HG02623 (cell line): ENCODE data around the gene TMC2.
"Not testable (repeated sequence)": the region's sequence is repeated elsewhere in the genome, so short reads cannot be mapped to it uniquely, and the experiment has no call there.

Experiments
- ATAC-seq: cut with Tn5 transposase; IDR thresholded peaks from one replicate; pipeline ENCODE4 v1.9.1; 2021; ENCODE audit warnings: moderate library complexity; ENCODE audit not compliant: unreplicated experiment

Gene TMC2

DNA sequence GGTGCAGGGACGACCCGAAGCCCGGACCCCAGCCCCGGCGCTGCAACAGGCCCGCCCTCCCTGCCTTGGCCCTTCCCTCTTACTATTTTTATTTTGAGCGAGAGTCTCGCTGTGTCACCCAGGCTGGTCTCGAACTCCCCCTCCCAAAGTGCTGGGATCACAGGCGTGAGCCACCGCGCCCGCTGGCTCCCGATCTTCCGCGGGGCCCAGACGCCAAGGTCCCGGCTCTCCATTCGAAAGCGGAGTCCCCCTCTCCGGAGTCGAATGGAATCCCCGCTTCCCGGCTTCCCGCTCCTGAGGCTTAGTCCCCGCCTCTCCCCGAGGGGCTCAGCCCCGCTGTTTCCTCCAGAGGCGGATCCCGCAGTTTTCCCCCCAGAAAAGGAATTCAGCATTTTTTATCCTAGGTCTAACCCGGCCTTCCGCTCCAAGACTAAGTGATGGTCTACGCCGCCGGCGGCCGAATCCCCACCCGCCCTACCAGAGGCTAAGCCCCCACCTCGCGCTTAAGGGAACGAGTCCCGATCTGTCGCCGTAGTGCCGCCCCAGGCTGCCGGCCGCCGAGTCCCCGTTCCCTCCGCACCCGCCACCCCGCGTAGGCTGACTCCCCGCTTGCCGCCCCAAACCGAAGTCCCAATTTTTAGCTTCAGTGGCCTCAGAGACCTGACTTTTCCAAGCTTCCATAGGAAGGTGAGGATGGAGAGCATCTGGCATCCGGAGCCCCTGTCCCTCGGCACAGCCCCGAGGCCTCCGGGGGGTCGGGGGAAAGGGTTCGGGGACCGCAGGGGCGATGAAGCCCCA is 11.5 kb upstream of the TMC2 start:
- no peak for ATAC-seq

DNA sequence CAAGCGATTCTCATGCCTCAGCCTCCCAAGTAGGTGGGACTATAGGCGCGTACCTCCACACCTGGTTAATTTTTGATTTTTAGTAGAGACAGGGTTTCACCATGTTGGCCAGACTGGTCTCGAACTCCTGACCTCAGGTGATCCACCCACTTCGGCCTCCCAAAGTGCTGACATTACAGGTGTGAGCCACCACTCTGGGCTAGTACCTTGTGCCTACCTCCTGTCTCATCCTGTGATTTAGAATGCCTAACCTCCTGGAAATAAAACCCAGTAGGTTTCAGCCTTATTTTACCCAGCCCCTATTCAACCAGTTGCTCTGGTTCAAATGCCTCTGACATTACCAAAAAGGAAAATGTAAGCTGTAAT is 10.2 kb upstream of the TMC2 start:
- not testable (repeated sequence) for ATAC-seq

DNA sequence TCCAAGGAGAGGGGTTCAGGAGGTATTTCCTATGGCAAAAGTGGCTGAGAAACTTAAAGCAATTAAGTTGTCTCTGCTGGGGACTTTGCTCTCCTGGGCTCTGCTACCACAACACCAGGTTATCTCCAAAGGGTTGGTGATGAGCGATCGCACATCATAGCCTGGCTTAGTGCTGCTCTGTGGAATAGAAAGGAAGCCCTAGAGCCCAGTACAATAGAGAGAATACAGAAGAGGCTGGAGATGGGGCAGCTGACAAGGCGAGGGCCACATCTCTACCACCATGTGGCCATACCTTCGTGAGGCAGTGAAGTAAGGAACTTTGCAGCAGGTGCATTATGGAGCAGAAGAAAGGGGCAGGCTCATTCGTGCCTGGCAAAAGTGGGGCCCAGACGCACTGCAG is 8.6 kb upstream of the TMC2 start:
- no peak for ATAC-seq

DNA sequence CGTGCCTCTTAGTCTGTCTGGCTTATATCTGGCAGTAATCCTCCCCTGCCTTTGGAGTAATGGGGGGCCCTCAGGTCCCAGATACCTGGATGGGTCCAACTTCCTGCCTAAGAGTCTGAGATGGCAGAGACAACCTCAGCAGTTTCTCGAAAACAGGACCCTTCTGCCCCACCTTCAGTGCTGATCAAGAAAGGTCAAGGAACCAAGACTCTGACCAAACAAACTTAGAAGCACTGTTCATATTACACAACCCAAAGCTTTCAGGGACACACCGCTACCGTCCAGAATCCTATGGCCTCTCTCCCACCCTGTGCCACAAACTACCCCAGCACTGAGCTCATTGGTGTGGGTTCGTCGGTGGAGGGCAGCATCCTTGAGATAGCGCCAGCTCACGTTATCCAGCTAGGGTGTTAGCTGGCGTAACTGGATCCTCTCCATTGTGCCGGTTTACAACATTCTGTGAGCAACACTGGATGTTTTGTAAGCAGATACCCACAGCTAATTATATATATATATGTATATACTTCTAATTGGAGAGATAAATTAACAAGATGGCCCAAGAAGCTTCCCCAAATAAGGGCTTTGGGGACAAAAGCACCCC is 7.6 kb upstream of the TMC2 start:
- no peak for ATAC-seq

GRCh38 chr20:2533118-2533517 is 3.3 kb upstream of the TMC2 start:
- ATAC-seq = no peak

DNA sequence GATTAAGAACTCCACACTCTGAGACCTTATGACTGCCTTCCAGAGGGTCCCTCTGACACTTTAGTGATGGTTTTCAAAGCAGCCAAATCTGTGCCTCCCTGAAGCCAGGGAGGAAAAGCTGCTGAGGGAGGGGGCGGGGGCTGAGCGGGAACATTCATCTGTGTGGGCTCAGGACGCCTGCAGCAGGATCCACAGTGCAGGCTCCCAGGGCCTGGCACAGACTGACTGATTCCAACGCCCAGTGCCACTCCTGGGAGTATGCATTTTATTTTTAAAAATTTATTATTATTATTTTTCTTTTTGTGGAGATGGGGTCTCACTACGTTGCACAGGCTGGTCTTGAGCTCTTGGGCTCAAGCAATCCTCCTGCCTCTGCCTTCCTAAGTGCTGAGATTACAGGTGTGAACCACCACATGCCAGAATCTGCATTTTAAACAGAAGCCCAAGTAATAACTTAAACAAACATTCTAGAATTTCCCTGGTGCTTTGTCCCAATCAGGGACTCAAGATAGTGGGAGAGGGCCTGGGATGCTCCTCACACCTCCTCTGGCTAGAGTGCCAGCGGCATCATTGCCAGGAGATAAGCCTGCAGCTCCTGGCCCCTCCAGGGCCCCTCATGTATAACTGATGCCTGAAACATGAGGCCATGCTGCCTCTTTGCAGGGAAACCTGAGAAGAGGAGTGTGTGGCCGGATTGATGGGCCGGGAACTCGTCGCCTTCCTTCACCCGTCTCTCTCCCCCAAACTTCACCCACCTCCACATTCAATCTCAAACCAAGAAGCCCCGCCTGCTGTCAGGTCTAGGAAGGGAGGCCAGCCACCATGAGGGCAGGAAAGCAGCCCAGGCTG is 438 bp upstream of the TMC2 start:
- ATAC-seq = no peak

GRCh38 chr20:2537101-2537500 is 728 bp downstream of the TMC2 start:
- no peak for ATAC-seq

DNA sequence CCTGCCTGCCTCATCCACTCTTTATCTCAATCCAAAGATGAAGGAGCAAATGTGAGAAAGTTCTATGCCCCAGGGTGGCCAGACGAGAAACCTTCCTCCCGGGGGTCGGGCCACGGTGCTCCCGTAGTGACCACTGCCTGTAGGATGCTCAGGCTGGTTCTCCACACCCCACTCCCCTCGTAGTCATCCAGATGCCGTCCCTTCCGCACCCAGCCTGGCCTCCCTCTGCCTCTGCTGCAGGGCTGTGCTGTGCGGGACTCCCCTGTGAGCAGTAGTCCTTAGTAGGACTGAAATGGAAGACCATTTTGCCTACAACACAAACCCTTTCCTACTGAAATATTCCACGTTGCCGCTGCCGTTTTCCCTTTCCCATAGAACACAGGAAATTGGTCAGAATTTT is 2.0 kb downstream of the TMC2 start:
- no peak for ATAC-seq

- no peak for ATAC-seq
Measured at GRCh38 chr20:2538931-2539720, 2.8 kb downstream of the TMC2 start.

DNA sequence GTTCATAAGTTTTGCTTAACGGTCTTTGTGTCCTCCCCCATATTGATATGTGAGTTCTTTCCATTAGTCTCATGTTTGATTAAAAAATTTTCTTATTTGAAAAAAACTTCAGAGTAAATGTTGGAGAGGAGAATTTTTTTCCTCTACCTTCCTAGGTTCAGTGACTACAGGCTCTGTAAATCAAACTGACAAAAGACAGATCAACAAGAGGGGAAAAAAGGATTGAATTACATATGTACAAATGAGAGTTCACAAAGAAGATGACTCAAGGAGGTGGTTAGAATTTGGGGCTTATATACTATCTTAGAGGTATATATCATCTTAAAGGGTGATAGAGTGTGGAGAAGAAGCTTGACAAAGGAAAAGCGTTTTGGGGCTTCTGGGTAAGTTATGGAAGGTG is 5.6 kb downstream of the TMC2 start:
- ATAC-seq = no peak

DNA sequence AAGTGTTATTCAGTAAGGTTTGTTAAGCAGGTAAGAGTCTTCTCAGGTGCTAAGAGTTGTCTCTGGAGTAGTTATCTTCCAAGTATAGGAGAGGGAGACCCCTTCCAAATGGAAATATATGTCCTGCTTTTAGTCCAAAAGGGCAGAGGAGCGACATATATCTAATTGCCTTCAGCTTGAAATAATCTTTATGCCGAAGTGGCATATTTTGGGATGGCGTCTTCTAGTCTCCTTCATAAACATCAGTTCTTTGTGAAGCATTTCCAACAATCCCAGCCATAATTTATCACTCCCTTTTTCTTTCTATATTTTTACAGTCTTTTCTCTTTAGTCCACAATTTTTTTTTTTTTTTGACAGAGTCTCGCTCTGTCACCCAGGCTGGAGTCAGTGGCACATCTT is 6.0 kb downstream of the TMC2 start:
- no peak for ATAC-seq

GRCh38 chr20:2544211-2544610 is 7.8 kb downstream of the TMC2 start:
- ATAC-seq = no peak

DNA sequence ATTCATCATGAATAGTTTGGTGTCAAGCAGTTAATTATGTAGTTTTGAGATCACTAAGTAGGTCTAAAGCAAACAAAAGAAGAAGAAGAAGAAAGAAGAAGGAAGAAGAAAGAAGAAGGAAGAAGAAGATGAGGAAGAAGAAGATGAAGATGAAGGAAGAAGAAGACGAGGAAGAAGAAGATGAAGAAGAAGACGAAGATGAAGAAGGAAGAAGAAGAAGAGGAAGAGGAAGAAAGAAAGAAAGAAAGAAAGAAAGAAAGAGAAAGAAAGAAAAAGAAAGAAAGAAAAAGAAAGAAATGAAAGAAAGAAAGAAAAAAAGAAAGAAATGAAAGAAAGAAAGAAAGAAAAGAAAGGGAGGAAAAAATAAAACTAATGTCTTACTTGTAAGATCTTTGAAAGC is 9.2 kb downstream of the TMC2 start:
- ATAC-seq = no peak

GRCh38 chr20:2557873-2558580 is 21.7 kb downstream of the TMC2 start:
- ATAC-seq = no peak

DNA sequence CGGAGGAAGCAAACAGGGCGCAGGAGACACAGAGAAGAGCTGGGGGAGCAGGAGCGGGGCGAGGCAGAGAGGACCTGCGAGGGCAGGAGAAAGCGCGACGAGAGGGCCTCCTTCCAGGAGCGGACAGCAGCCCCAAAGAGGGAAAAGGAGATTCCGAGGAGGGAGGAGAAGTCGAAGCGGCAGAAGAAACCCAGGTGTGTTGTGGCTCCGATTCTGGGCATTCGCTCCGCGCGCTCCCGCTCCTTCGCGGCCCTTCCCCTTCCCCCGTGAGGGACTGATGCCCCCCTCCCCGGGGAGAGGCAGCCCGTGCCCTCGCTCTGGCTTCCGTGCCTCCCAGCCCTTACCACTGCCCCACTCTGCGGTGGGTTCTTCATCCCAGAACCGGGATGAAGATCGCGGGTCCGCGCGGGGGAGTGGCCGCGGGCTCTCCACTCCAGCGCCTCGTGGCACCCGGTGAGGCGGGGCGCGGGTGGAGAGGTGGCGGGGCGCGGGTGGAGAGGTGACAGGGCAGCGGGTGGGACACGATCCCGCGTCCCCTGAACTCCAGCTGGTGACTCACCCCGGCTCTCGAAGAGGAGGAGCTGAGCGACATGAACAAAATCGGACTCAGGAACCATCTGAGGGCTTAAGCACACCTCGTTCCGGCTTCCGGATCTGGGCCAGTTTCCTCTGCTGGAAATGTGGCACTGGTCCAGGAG is 22.4 kb downstream of the TMC2 start:
- ATAC-seq = no peak

GRCh38 chr20:2559279-2559626 is 22.9 kb downstream of the TMC2 start:
- no peak for ATAC-seq

DNA sequence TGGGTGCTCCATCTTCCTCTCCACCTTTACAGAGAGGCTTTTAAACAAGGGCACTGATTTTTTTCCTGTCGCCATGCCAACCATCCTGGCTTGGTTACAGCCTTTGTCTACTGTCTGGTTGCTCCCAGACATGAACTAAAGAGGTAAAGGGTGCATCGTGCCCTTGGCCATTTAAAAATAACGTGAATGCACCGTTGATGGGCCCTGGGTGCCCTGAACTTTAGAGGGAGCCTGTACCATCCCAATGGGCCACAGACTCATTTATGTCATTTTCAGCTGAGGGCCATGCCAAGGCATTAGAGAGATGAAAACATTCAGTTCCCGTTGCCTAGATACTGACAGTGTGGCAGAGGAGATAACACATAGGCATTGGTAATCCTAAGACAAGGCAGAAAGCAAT is 23.3 kb downstream of the TMC2 start:
- ATAC-seq = no peak

DNA sequence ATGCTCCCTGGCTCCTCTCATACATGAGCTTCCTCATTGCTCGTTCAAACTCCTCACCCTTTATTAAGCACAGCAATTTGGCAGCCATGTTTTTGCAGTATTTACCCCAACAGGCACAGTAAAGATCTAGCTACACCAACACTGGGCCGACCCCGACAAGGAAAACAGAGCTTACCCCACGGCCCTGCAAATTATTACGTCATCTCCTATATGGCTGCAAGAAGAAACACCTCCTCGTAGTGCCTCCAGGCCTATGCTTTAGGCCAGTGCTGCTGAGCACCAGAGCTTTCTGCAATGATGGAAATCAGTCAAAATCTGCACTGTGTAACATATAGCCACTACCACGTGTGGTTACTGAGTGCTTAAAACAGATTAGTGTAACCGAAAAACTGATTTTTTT is 26.7 kb downstream of the TMC2 start:
- ATAC-seq = no peak

GRCh38 chr20:2564406-2564805 is 28.0 kb downstream of the TMC2 start:
- ATAC-seq = no peak

GRCh38 chr20:2575682-2576081 is 39.3 kb downstream of the TMC2 start:
- no peak for ATAC-seq
